Measurements from ENCODE around the gene RHOU. TPM values are rescaled to one million over a fixed set of nuclear protein-coding genes. Genes with fewer than 3 reads are reported as not detected.
A peak's percentile ranks its signal among the peaks of the same experiment; 100 is the strongest.

The RHOU gene
- total RNA-seq, 3 donors from 2014 or later (not counting 1 experiment from before 2014, with no cell fraction given): 0.33 to 1.6 (median 0.82) TPM

GRCh38 chr1:228735871-228736586 lies 750 bp downstream of the RHOU start:
- ATAC-seq (peak; percentile 6 to 23 (median 20)), DNase-seq (peak; percentile 18 to 67)
- no peak for TF ChIP-seq CTCF (IDR thresholded peaks at IDR 0.05)
- H3K27ac ChIP-seq (ENCODE audit: low read length): no peak overlapping the region
- H3K9me3 Mint-ChIP-seq: no peaks in the 10 kb centered on the region
- H3K4me3 ChIP-seq (ENCODE audit: low read length): peak overlapping the region; percentile 28
- no peaks in the 10 kb centered on the region for H3K36me3 ChIP-seq (ENCODE audit: control insufficient read depth, insufficient read depth, low read length)
- H3K9me3 ChIP-seq (ENCODE audit: control insufficient read depth, insufficient read depth, low read length): no peaks in the 10 kb centered on the region
- H3K4me3 Mint-ChIP-seq: peak overlapping the region; percentile 77
- intact Hi-C loops (cut with micrococcal nuclease): loop anchor here (1.0 kb wide), 1 partner anchor 491 kb away; no protein-coding TSS in a partner anchor
- H3K36me3 Mint-ChIP-seq: no peaks in the 10 kb centered on the region
- peaks cover 2% of the 10 kb centered on the region for H3K27me3 ChIP-seq (ENCODE audit: control insufficient read depth, insufficient read depth, low read length)
- no peak overlapping the region for H3K27ac Mint-ChIP-seq
- H3K27me3 Mint-ChIP-seq (ENCODE audit: low read depth in 2 of 2): peaks cover 19 to 37% of the 10 kb centered on the region in 2 donors
- 10% methylated on average over 56 of the region's 60 CpGs for WGBS (ENCODE audit: insufficient coverage)
- H3K4me1 Mint-ChIP-seq: peaks cover 6 to 13% of the 10 kb centered on the region in 2 donors
- peaks cover 26% of the 10 kb centered on the region for H3K4me1 ChIP-seq (ENCODE audit: control insufficient read depth, insufficient read depth, low read length)

GRCh38 chr1:228736844-228737445 lies 1.7 kb downstream of the RHOU start:
- 93% methylated on average over 4 of the region's 5 CpGs for WGBS (ENCODE audit: insufficient coverage)
- no peaks in the 10 kb centered on the region for H3K36me3 ChIP-seq (ENCODE audit: control insufficient read depth, insufficient read depth, low read length)
- peaks cover 2% of the 10 kb centered on the region for H3K27me3 ChIP-seq (ENCODE audit: control insufficient read depth, insufficient read depth, low read length)
- no peaks in the 10 kb centered on the region for H3K9me3 Mint-ChIP-seq
- H3K27ac ChIP-seq (ENCODE audit: low read length): no peak overlapping the region
- no peaks in the 10 kb centered on the region for H3K9me3 ChIP-seq (ENCODE audit: control insufficient read depth, insufficient read depth, low read length)
- no peak for ATAC-seq
- peaks cover 13 to 31% of the 10 kb centered on the region in 2 donors for H3K27me3 Mint-ChIP-seq (ENCODE audit: low read depth in 2 of 2)
- peaks cover 26% of the 10 kb centered on the region for H3K4me1 ChIP-seq (ENCODE audit: control insufficient read depth, insufficient read depth, low read length)
- peak overlapping the region; percentile 77 for H3K4me3 Mint-ChIP-seq
- no peaks in the 10 kb centered on the region for H3K36me3 Mint-ChIP-seq
- DNase-seq: no peak
- intact Hi-C loops (cut with micrococcal nuclease): no loop called here
- TF ChIP-seq CTCF (IDR thresholded peaks at IDR 0.05): no peak
- H3K27ac Mint-ChIP-seq: no peak overlapping the region
- peaks cover 6 to 13% of the 10 kb centered on the region in 2 donors for H3K4me1 Mint-ChIP-seq
- H3K4me3 ChIP-seq (ENCODE audit: low read length): no peak overlapping the region

GRCh38 chr1:228737601-228738041 lies 2.3 kb downstream of the RHOU start:
- H3K4me3 ChIP-seq (ENCODE audit: low read length): no peak overlapping the region
- Mint-ChIP-seq H3K4me3 (no peak overlapping the region), H3K27ac (no peak overlapping the region), H3K4me1 (peaks cover 6 to 17% of the 10 kb centered on the region in 2 donors), H3K9me3 (no peaks in the 10 kb centered on the region), H3K36me3 (no peaks in the 10 kb centered on the region), H3K27me3 (ENCODE audit: low read depth in 2 of 2) (peaks cover 13 to 25% of the 10 kb centered on the region in 2 donors)
- peaks cover 5% of the 10 kb centered on the region for H3K36me3 ChIP-seq (ENCODE audit: control insufficient read depth, insufficient read depth, low read length)
- H3K9me3 ChIP-seq (ENCODE audit: control insufficient read depth, insufficient read depth, low read length): no peaks in the 10 kb centered on the region
- DNase-seq (no peak), ATAC-seq (no peak)
- no peak for TF ChIP-seq CTCF (IDR thresholded peaks at IDR 0.05)
- intact Hi-C loops (cut with micrococcal nuclease): no loop called here
- WGBS (ENCODE audit: insufficient coverage): 90% methylated on average over 7 of the region's 8 CpGs
- peaks cover 2% of the 10 kb centered on the region for H3K27me3 ChIP-seq (ENCODE audit: control insufficient read depth, insufficient read depth, low read length)
- no peak overlapping the region for H3K27ac ChIP-seq (ENCODE audit: low read length)
- peaks cover 26% of the 10 kb centered on the region for H3K4me1 ChIP-seq (ENCODE audit: control insufficient read depth, insufficient read depth, low read length)
